ENCODE results near the gene MAB21L4.

Gene MAB21L4

GRCh38 chr2:240913810-240914644 is 18.1 kb upstream of the MAB21L4 start:
- POLR2A ChIA-PET, result interaction anchor here (0.5 kb wide), 1 partner anchor 176 kb away, joined by 3 read pairs; no protein-coding TSS in a partner anchor
- no peak overlapping the region for H3K4me3 ChIP-seq (ENCODE audit: low read depth, low read length)

DNA sequence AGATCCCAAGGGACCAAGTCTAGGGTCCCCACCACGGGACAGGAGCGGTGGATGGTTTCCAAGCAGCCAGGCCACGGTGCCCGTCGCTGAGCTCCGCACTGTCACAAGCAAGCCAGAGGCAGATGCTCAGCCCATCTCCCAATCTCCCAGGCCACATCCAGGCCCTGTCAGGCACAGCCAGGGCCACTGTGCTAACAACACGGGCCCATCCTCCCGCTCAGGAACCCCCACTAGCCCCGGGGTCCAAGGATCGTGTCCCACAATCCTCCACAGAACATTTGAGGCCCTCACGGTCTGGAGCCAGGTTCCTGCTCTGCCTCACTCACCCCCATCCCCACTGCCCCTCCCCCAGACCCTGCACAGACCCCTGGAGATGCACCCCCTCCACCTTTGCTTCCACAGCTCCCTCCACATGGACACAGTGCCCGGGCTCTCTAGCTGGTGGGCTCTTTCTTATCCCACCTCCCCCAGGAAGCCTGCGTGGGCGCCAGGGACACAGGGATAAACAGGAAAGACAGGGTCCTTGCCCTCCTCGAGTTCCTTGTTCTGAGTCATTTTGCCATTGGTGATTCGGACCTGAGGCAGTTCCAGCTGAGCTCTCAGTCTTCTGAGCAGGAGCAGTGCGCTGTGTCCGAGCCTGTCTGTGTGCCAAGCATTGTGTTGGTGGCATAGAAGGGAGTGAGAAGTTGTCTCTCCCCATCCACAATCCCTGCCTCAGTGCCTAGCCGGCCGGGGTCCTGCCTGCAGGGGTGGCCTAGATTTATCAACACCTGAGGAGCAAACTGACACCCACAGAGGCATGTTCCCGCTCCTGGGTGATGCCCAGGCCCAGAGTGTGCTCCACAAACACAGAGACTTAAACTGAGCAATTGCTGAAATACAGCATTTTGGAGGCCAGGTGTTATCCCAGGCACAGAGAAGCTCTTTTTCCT is 17.2 kb upstream of the MAB21L4 start:
- no peak for DNase-seq (ENCODE audit: low read depth, low spot score)
- no peak overlapping the region for H3K4me3 ChIP-seq (ENCODE audit: low read depth, low read length)
- CTCF ChIA-PET, result interaction anchor here (0.6 to 6.0 kb wide), 24 partner anchors 9 to 237 kb away, joined by 3 to 42 read pairs (median 4); partner anchors contain the start of genes MAB21L4, PASK and PPP1R7
- TF ChIP-seq, protein P1, sequence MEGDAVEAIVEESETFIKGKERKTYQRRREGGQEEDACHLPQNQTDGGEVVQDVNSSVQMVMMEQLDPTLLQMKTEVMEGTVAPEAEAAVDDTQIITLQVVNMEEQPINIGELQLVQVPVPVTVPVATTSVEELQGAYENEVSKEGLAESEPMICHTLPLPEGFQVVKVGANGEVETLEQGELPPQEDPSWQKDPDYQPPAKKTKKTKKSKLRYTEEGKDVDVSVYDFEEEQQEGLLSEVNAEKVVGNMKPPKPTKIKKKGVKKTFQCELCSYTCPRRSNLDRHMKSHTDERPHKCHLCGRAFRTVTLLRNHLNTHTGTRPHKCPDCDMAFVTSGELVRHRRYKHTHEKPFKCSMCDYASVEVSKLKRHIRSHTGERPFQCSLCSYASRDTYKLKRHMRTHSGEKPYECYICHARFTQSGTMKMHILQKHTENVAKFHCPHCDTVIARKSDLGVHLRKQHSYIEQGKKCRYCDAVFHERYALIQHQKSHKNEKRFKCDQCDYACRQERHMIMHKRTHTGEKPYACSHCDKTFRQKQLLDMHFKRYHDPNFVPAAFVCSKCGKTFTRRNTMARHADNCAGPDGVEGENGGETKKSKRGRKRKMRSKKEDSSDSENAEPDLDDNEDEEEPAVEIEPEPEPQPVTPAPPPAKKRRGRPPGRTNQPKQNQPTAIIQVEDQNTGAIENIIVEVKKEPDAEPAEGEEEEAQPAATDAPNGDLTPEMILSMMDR (IDR thresholded peaks at IDR 0.05; ENCODE audit: insufficient read depth, low read length, missing control alignments), result no peak
- POLR2A ChIA-PET, result no interaction called here

More at GRCh38 chr2:240913810-240914644, 18.1 kb upstream of the MAB21L4 start:
- TF ChIP-seq, protein P1 (IDR thresholded peaks at IDR 0.05; ENCODE audit: insufficient read depth, low read length, missing control alignments), result peak; percentile 98
- DNase-seq (ENCODE audit: low read depth, low spot score), result no peak
- CTCF ChIA-PET, result interaction anchor here (0.6 to 6.0 kb wide), 42 partner anchors 8 to 301 kb away, joined by 3 to 42 read pairs (median 4); partner anchors contain the start of genes CROCC2, MAB21L4, PASK and PPP1R7

DNA sequence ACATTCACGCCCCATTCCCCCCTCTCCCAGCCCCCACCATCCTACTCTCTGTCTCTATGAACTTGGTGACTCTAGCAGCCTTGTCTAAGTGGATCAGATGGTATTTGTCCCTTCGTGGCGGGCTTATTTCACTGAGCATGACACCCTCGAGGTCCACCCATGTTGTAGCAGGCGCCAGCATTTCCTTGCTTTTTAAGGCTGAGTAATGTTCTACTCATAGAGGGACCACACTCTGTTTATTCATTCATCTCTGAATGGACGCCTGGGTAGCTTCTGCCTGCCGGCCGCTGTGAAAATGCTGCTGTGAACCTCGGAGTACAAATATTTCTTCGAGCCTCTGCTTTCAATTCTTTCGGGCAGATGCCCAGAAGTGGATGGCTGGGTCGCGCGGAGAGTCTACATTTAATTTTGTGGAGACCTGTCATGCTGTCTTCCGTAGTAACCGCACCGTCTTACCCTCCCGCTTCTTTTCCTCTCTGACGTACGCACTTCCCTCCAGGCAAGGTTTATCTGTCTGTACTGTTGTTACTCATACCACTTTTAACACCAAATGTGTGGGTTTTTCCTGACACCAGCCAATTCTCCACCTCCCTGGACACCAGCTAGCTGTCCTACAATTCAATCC is 15.8 kb upstream of the MAB21L4 start:
- no peak overlapping the region for H3K4me3 ChIP-seq (ENCODE audit: low read depth, low read length)
- POLR2A ChIA-PET, result no interaction called here
- TF ChIP-seq, protein P1 (IDR thresholded peaks at IDR 0.05; ENCODE audit: insufficient read depth, low read length, missing control alignments), result no peak
- DNase-seq (ENCODE audit: low read depth, low spot score), result no peak
- CTCF ChIA-PET, result interaction anchor here (0.7 to 6.0 kb wide), 6 partner anchors 10 to 77 kb away, joined by 3 to 42 read pairs (median 12); partner anchors contain the start of gene MAB21L4

DNA sequence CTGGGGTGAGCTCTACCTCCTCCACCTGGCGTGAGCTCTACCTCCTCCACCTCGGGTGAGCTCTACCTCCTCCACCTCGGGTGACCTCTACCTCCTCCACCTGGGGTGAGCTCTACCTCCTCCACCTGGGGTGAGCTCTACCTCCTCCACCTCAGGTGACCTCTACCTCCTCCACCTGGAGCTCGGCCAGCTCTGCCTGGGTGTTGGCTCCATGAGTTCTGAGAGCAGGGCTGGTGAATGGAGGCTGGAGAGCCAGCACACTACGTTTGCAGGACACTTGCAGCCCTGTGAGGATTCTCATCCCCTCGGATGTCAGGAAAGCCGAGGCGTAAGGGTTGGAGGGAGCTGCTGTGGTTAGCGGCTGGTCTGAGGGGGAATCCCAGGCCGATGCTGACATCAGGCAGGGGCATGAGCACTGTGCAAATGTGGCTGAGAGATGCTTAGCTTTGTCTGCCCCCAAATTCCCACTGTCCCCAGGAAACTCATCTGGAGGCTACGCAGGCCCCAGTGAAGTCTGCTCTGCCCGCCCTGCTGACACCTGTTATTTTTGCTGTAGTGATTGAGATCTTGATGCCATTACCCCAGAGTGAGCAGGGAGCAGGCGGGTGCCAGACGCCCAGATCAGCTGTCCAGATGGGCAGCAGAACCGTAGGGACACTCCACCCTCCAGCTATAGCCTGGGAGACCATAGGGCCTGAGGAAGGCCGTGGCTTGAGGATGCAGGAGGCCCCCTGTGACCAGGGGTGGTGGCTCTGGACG is 13.4 kb upstream of the MAB21L4 start:
- ChIA-PET CTCF (interaction anchor here (0.9 to 1.2 kb wide), 2 partner anchors 12 to 169 kb away, joined by 3 read pairs; no protein-coding TSS in a partner anchor), POLR2A (no interaction called here)
- TF ChIP-seq, protein P1 (IDR thresholded peaks at IDR 0.05; ENCODE audit: insufficient read depth, low read length, missing control alignments), result no peak
- no peak for DNase-seq (ENCODE audit: low read depth, low spot score)
- H3K4me3 ChIP-seq (ENCODE audit: low read depth, low read length), result no peak overlapping the region

DNA sequence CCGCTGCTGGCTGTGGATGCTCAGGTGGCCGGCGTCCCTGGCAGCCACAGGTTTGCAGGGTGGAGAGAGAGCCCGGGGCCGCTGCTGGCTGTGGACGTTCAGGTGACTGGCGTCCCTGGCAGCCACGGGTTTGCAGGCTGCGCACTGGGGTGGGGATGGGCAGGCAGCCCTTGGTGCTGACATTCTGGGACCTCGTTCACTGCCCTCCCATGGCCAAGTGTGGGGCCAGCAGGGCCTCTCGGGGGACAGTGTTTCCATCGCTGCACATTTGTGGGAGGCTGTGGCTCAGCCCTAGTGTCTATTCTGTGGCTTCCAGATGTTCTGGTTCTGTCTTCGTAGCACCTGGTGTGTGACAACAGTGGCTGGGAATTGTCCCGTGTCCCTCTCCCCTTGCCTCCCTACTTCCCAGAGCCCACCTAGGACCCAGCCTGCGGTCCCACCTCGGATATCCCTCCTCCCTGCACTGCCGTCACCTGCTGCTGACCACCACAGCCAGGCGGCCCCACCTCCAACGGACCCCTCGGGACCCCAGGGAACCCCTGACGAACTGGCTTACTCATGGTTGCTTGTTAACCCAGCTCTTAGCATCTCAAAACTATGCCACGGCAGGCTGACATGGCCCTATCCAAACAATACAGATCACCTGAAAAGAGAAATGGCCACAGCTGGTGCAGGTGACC is 11.1 kb upstream of the MAB21L4 start:
- POLR2A ChIA-PET, result no interaction called here
- TF ChIP-seq, protein P1 (IDR thresholded peaks at IDR 0.05; ENCODE audit: insufficient read depth, low read length, missing control alignments), result no peak
- no peak overlapping the region for H3K4me3 ChIP-seq (ENCODE audit: low read depth, low read length)
- no peak for DNase-seq (ENCODE audit: low read depth, low spot score)
- CTCF ChIA-PET, result interaction anchor here (1.0 kb wide), 1 partner anchor 8 kb away, joined by 5 read pairs; no protein-coding TSS in a partner anchor
